Panc1 (cell line): ENCODE measurements around the gene TPCN1.

ENCODE experiments used
- CTCF ChIP-seq: fragments of 450-650 bp; IDR thresholded peaks from 2 replicates; pipeline ENCODE4 v1.5.1; 2017; ENCODE audit warnings: mild to moderate bottlenecking
- SIN3A ChIP-seq: IDR thresholded peaks from 2 replicates; pipeline ENCODE4 v1.6.1; 2012; ENCODE audit warnings: low read depth, mild to moderate bottlenecking, low read length, moderate library complexity, borderline replicate concordance; ENCODE audit not compliant: insufficient read depth
- TF ChIP-seq, protein P1 (sequence below), 2 experiments: IDR thresholded peaks; 2 replicates each; pipeline ENCODE4 v1.6.1; 2011 to 2012; ENCODE audit warnings: low read depth in 2 of 2, control low read depth in 1 of 2, low read length in 1 of 2, mild to moderate bottlenecking in 1 of 2, moderate library complexity in 1 of 2; ENCODE audit not compliant: insufficient read depth in 1 of 2

DNA sequence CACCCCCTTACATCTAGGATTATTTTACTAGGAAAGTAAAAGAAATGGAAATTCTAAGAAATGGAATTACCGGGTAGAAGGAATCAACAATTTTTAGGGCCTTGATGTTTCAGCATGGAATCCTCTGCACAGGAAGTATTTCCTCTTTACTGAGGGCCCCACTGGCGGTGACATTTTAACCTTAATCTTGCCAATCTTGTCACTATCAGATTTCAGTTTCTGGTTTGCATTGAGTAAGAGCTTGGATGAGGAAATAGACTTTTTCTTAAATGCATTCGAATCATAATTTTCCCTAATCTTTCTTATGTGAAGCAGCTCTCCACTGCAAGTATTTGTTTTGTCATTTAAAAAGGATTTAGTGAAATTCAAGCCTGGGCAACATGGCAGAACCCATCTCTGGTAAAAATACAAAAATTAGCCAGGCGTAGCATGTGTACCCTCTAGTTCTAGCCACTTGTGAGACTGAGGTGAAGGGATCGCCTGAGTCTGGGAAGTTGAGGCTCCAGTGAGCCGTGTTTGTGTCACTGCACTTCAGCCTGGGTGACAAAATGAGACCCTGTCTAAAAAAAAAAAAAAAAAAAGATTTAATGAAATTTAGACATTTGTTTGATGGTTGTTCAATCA lies 40.7 kb downstream of the TPCN1 start:
- TF ChIP-seq CTCF: no peak
- no peak for TF ChIP-seq SIN3A
- TF ChIP-seq, protein P1, sequence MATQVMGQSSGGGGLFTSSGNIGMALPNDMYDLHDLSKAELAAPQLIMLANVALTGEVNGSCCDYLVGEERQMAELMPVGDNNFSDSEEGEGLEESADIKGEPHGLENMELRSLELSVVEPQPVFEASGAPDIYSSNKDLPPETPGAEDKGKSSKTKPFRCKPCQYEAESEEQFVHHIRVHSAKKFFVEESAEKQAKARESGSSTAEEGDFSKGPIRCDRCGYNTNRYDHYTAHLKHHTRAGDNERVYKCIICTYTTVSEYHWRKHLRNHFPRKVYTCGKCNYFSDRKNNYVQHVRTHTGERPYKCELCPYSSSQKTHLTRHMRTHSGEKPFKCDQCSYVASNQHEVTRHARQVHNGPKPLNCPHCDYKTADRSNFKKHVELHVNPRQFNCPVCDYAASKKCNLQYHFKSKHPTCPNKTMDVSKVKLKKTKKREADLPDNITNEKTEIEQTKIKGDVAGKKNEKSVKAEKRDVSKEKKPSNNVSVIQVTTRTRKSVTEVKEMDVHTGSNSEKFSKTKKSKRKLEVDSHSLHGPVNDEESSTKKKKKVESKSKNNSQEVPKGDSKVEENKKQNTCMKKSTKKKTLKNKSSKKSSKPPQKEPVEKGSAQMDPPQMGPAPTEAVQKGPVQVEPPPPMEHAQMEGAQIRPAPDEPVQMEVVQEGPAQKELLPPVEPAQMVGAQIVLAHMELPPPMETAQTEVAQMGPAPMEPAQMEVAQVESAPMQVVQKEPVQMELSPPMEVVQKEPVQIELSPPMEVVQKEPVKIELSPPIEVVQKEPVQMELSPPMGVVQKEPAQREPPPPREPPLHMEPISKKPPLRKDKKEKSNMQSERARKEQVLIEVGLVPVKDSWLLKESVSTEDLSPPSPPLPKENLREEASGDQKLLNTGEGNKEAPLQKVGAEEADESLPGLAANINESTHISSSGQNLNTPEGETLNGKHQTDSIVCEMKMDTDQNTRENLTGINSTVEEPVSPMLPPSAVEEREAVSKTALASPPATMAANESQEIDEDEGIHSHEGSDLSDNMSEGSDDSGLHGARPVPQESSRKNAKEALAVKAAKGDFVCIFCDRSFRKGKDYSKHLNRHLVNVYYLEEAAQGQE (IDR thresholded peaks at IDR 0.05; ENCODE audit: insufficient read depth in 1 of 2, low read depth in 2 of 2, low read length in 1 of 2): no peak
